HCT116 (cell line): Measurements from ENCODE around the gene THSD4. TPM values are rescaled to one million over a fixed set of nuclear protein-coding genes. Genes with fewer than 3 reads are reported as not detected.

ENCODE experiments used
- ATAC-seq: fragments of 200-7000 bp; cut with Tn5 transposase; 2 replicates; pipeline ENCODE4 v1.9.1; 2020; ENCODE audit warnings: mild to moderate bottlenecking, moderate library complexity
- BruUV-seq: library from RNA; stranded (reverse); fragments of 400-500 nt; replicated peaks from 2 replicates; lab custom pipeline; 2021; lab: Mats Ljungman, UMichigan
- CTCF ChIA-PET: fragments of 300-600 bp; sonication (Branson Sonifier 250); formaldehyde crosslinking; loops from one replicate; lab custom pipeline; 2021; ENCODE audit warnings: antibody characterized with exemption; lab: Charles Lee
- POLR2A ChIA-PET: fragments of 300-600, 350-600 bp; sonication (Branson Sonifier 250); formaldehyde crosslinking; loops from one replicate; lab custom pipeline; 2021; ENCODE audit warnings: antibody characterized with exemption; lab: Charles Lee
- RAD21 ChIA-PET, 2 experiments: fragments of 300-600 bp; sonication (Branson Sonifier 250); formaldehyde crosslinking; loops; one replicate each; lab custom pipeline; 2023; ENCODE audit warnings: low total read pairs in 2 of 2; ENCODE audit not compliant: uncharacterized antibody in 2 of 2, unreplicated experiment in 2 of 2, low non-redundant PET in 1 of 2; lab: Charles Lee
- DNase-seq: peaks from one replicate; pipeline ENCODE4 v3.0.0-alpha.2; 2010; ENCODE audit warnings: low read depth, low spot score
- H2AFZ ChIP-seq: fragments of 200-600 bp; shearing (Covaris generic), sonication (generic); 2 replicates; pipeline ENCODE4 v1.6.1; 2017; ENCODE audit warnings: low read depth, mixed run types, mixed read lengths, antibody characterized with exemption, low read length; ENCODE audit not compliant: poor library complexity, severe bottlenecking
- H3K27ac ChIP-seq: 2 replicates; pipeline ENCODE4 v1.5.1; 2012; ENCODE audit warnings: low read depth, low read length
- H3K27me3 ChIP-seq: fragments of 200-600 bp; sonication (generic); 2 replicates; pipeline ENCODE4 v1.6.1; 2016; ENCODE audit warnings: mixed run types, low read length, mixed read lengths; ENCODE audit not compliant: insufficient read depth
- H3K36me3 ChIP-seq, 2 experiments: fragments of 200-500 bp in 1 of 2; fragments of 200-600 bp in 1 of 2; sonication (Bioruptor generic) in 1 of 2; sonication (generic) in 1 of 2; 2 replicates each; pipeline versions ENCODE4 v1.5.1 to v1.6.1; 2014 to 2016; ENCODE audit warnings: low read length in 2 of 2, inconsistent platforms in 1 of 2, mixed read lengths in 1 of 2, mixed run types in 1 of 2; ENCODE audit not compliant: insufficient read depth in 2 of 2, control insufficient read depth in 1 of 2
- H3K4me1 ChIP-seq, 2 experiments: fragments of 200-600 bp in 1 of 2; sonication (generic) in 1 of 2; 2 replicates each; pipeline versions ENCODE4 v1.5.1 to v1.6.1; 2012 to 2017; ENCODE audit warnings: low read length in 2 of 2, inconsistent platforms in 1 of 2, mild to moderate bottlenecking in 1 of 2, mixed read lengths in 1 of 2, mixed run types in 1 of 2, moderate library complexity in 1 of 2; ENCODE audit not compliant: insufficient read depth in 2 of 2, control insufficient read depth in 1 of 2
- H3K4me2 ChIP-seq: fragments of 200-600 bp; sonication (generic); 2 replicates; pipeline ENCODE4 v1.6.1; 2017; ENCODE audit warnings: mixed run types, low read length, mixed read lengths
- H3K4me3 ChIP-seq, 2 experiments: fragments of 200-600 bp in 1 of 2; sonication (generic) in 1 of 2; replicated peaks in 1 of 2; 2 replicates each; pipeline ENCODE4 v1.5.1; 2011 to 2016; ENCODE audit warnings: low read length in 2 of 2, control low read depth in 1 of 2, low read depth in 1 of 2, mild to moderate bottlenecking in 1 of 2, mixed read lengths in 1 of 2, mixed run types in 1 of 2
- H3K79me2 ChIP-seq: fragments of 200-600 bp; sonication (generic); 2 replicates; pipeline ENCODE4 v1.6.1; 2017; ENCODE audit warnings: mild to moderate bottlenecking, mixed run types, low read length, moderate library complexity, mixed read lengths; ENCODE audit not compliant: insufficient read depth
- H3K9ac ChIP-seq: fragments of 200-600 bp; sonication (generic); 2 replicates; pipeline ENCODE4 v1.6.1; 2016; ENCODE audit warnings: low read length, mixed read lengths
- H3K9me2 ChIP-seq: fragments of 200-600 bp; sonication (generic), shearing (Covaris generic); 2 replicates; pipeline ENCODE4 v1.6.1; 2017; ENCODE audit warnings: mixed run types, mild to moderate bottlenecking, moderate library complexity; ENCODE audit not compliant: insufficient read depth
- H3K9me3 ChIP-seq, 2 experiments: fragments of 200-500 bp in 1 of 2; fragments of 200-600 bp in 1 of 2; sonication (Bioruptor generic) in 1 of 2; sonication (generic) in 1 of 2; 2 replicates each; pipeline ENCODE4 v1.6.1; 2014 to 2017; ENCODE audit warnings: low read length in 2 of 2, mixed read lengths in 2 of 2, inconsistent platforms in 1 of 2, low read depth in 1 of 2, mild to moderate bottlenecking in 1 of 2, mixed run types in 1 of 2, moderate library complexity in 1 of 2; ENCODE audit not compliant: control insufficient read depth in 1 of 2, insufficient read depth in 1 of 2
- H4K20me1 ChIP-seq: fragments of 200-600 bp; sonication (generic), shearing (Covaris generic); 2 replicates; pipeline ENCODE4 v1.6.1; 2017; ENCODE audit warnings: mixed run types, mild to moderate bottlenecking, moderate library complexity; ENCODE audit not compliant: insufficient read depth
- ATF3 ChIP-seq: IDR thresholded peaks from 2 replicates; pipeline ENCODE4 v1.6.1; 2012
- CBX3 ChIP-seq: IDR thresholded peaks from 2 replicates; pipeline ENCODE4 v1.6.1; 2012; ENCODE audit warnings: low read depth
- ELF1 ChIP-seq: IDR thresholded peaks from 2 replicates; pipeline ENCODE4 v1.6.1; 2012; ENCODE audit warnings: low read depth, borderline replicate concordance
- EZH2 ChIP-seq: fragments of 200-600 bp; sonication (generic); IDR thresholded peaks from 2 replicates; pipeline ENCODE4 v1.6.1; 2017; ENCODE audit warnings: antibody characterized with exemption, mixed run types
- EZH2phosphoT487 ChIP-seq: fragments of 200-600 bp; IDR thresholded peaks from 2 replicates; pipeline ENCODE4 v1.6.1; 2018; ENCODE audit warnings: antibody characterized with exemption, borderline replicate concordance
- FOSL1 ChIP-seq: IDR thresholded peaks from 2 replicates; pipeline ENCODE4 v1.6.1; 2012; ENCODE audit warnings: low read depth
- POLR2A ChIP-seq: IDR thresholded peaks from 2 replicates; pipeline ENCODE4 v1.7.0; 2011; ENCODE audit warnings: borderline replicate concordance; ENCODE audit not compliant: insufficient read depth, insufficient read length; ENCODE audit errors: extremely low read depth
- POLR2AphosphoS5 ChIP-seq: IDR thresholded peaks from 2 replicates; pipeline ENCODE4 v1.6.1; 2011; ENCODE audit warnings: mild to moderate bottlenecking, low read depth, low read length, moderate library complexity
- SIN3A ChIP-seq: IDR thresholded peaks from 2 replicates; pipeline ENCODE4 v1.6.1; 2012; ENCODE audit warnings: low read depth
- SP1 ChIP-seq: IDR thresholded peaks from 2 replicates; pipeline ENCODE4 v1.6.1; 2012; ENCODE audit warnings: low read depth
- TCF7L2 ChIP-seq: IDR thresholded peaks from 2 replicates; pipeline ENCODE4 v1.7.0; 2011; ENCODE audit warnings: borderline replicate concordance, inconsistent platforms; ENCODE audit not compliant: insufficient read depth, insufficient read length; ENCODE audit errors: extremely low read depth
- YY1 ChIP-seq: IDR thresholded peaks from 2 replicates; pipeline ENCODE4 v1.6.1; 2011; ENCODE audit warnings: low read length, low read depth, moderate library complexity, mild to moderate bottlenecking; ENCODE audit not compliant: insufficient replicate concordance; ENCODE audit errors: extremely low read depth
- ZNF274 ChIP-seq: fragments of 200-500 bp; sonication (Bioruptor generic); IDR thresholded peaks from 2 replicates; pipeline ENCODE4 v1.6.1; 2014; ENCODE audit warnings: mild to moderate bottlenecking, low read depth, low read length, inconsistent platforms
- intact Hi-C: fragments of 100-400 bp; cut with micrococcal nuclease; formaldehyde crosslinking; loops from 2 replicates; pipeline ENCODE4 v1.10.0; 2022
- total RNA-seq: library from RNA; stranded (reverse); gene quantifications from one replicate; pipeline ENCODE4 v1.2.1, GENCODE V29; 2021; ENCODE audit not compliant: unreplicated experiment
- TF ChIP-seq, protein P1 (sequence below), 3 experiments: fragments of 200-600 bp in 1 of 3; sonication (generic) in 1 of 3; IDR thresholded peaks in 2 of 3; conservative IDR thresholded peaks in 1 of 3; 2 replicates each; pipeline ENCODE4 v1.5.1; 2012 to 2017; ENCODE audit warnings: low read depth in 2 of 3, low read length in 2 of 3, antibody characterized with exemption in 1 of 3, borderline replicate concordance in 1 of 3, control low read depth in 1 of 3, mild to moderate bottlenecking in 1 of 3, mixed read lengths in 1 of 3, mixed run types in 1 of 3, moderate library complexity in 1 of 3; ENCODE audit not compliant: insufficient read depth in 1 of 3
- TF ChIP-seq, protein P2 (sequence below): IDR thresholded peaks from 2 replicates; pipeline ENCODE4 v1.6.1; 2012

The THSD4 gene
- total RNA-seq, 1 experiment from 2014 or later = 30.5 TPM

GRCh38 chr15:71328453-71328852 lies 213.2 kb downstream of the THSD4 start:
- ChIA-PET POLR2A (no interaction called here), CTCF (no interaction called here), RAD21 (no interaction called here)
- Histone ChIP-seq H3K9me2 (no peaks in the 10 kb centered on the region), H2AFZ (no peak overlapping the region), H3K27ac (no peak overlapping the region), H3K4me3 (no peak overlapping the region), H3K9me3 (no peaks in the 10 kb centered on the region), H3K4me2 (no peak overlapping the region), H3K36me3 (no peaks in the 10 kb centered on the region), H3K27me3 (no peaks in the 10 kb centered on the region), H3K9ac (no peak overlapping the region), H4K20me1 (no peaks in the 10 kb centered on the region), H3K79me2 (no peaks in the 10 kb centered on the region), H3K4me1 (peaks cover 19 to 33% of the 10 kb centered on the region in 2 experiments)
- DNase-seq = no peak
- no peak for ATAC-seq
- TF ChIP-seq SIN3A = no peak
- TF ChIP-seq, protein P1, sequence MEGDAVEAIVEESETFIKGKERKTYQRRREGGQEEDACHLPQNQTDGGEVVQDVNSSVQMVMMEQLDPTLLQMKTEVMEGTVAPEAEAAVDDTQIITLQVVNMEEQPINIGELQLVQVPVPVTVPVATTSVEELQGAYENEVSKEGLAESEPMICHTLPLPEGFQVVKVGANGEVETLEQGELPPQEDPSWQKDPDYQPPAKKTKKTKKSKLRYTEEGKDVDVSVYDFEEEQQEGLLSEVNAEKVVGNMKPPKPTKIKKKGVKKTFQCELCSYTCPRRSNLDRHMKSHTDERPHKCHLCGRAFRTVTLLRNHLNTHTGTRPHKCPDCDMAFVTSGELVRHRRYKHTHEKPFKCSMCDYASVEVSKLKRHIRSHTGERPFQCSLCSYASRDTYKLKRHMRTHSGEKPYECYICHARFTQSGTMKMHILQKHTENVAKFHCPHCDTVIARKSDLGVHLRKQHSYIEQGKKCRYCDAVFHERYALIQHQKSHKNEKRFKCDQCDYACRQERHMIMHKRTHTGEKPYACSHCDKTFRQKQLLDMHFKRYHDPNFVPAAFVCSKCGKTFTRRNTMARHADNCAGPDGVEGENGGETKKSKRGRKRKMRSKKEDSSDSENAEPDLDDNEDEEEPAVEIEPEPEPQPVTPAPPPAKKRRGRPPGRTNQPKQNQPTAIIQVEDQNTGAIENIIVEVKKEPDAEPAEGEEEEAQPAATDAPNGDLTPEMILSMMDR (IDR thresholded peaks at IDR 0.05 in 2 of 3, conservative IDR thresholded peaks at IDR 0.05 in 1 of 3; ENCODE audit: borderline replicate concordance in 1 of 3, insufficient read depth in 1 of 3, low read depth in 2 of 3, low read length in 2 of 3) = no peak
- TF ChIP-seq, protein P2, sequence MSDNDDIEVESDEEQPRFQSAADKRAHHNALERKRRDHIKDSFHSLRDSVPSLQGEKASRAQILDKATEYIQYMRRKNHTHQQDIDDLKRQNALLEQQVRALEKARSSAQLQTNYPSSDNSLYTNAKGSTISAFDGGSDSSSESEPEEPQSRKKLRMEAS = no peak
- no peak for TF ChIP-seq SP1
- no peak for TF ChIP-seq ELF1
- TF ChIP-seq TCF7L2 = no peak
- no peak for TF ChIP-seq ZNF274
- no peak for TF ChIP-seq ATF3
- no peak for TF ChIP-seq POLR2A
- no peak for TF ChIP-seq POLR2AphosphoS5
- TF ChIP-seq CBX3 = no peak
- no peak for TF ChIP-seq EZH2
- no peak for TF ChIP-seq YY1
- no peak for TF ChIP-seq FOSL1
- no peak for TF ChIP-seq EZH2phosphoT487
- BruUV-seq = no TSS peak
- intact Hi-C loops = no loop called here
